Measurements from ENCODE around the gene ZNF280D. TPM values are rescaled to one million over a fixed set of nuclear protein-coding genes. Genes with fewer than 3 reads are reported as not detected.

Gene ZNF280D
- total and polyA plus RNA-seq, 7 donors, result 5.8 to 75.3 (median 53.6) TPM

- no peak overlapping the region for H3K4me3 ChIP-seq
- no peaks in the 10 kb centered on the region for H3K4me1 ChIP-seq
- DNase-seq, result no peak
- TF ChIP-seq POLR2AphosphoS5 (IDR thresholded peaks at IDR 0.05), result peak in 1 of 4 donors; percentile 13
- TF ChIP-seq, protein P1, sequence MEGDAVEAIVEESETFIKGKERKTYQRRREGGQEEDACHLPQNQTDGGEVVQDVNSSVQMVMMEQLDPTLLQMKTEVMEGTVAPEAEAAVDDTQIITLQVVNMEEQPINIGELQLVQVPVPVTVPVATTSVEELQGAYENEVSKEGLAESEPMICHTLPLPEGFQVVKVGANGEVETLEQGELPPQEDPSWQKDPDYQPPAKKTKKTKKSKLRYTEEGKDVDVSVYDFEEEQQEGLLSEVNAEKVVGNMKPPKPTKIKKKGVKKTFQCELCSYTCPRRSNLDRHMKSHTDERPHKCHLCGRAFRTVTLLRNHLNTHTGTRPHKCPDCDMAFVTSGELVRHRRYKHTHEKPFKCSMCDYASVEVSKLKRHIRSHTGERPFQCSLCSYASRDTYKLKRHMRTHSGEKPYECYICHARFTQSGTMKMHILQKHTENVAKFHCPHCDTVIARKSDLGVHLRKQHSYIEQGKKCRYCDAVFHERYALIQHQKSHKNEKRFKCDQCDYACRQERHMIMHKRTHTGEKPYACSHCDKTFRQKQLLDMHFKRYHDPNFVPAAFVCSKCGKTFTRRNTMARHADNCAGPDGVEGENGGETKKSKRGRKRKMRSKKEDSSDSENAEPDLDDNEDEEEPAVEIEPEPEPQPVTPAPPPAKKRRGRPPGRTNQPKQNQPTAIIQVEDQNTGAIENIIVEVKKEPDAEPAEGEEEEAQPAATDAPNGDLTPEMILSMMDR (IDR thresholded peaks at IDR 0.05), result no peak
- H3K9me3 ChIP-seq, result no peaks in the 10 kb centered on the region
- H3K27me3 ChIP-seq, result no peaks in the 10 kb centered on the region
- peak overlapping the region in 1 of 4 donors; percentile 2 for H3K27ac ChIP-seq
- no peaks in the 10 kb centered on the region for H3K36me3 ChIP-seq
- intact Hi-C loops (cut with DNase I), result no loop called here
- WGBS, 2 donors, result 85 to 88% methylated on average over 1 of the region's 1 CpG
Measured at GRCh38 chr15:56749982-56750381, 16.7 kb upstream of the ZNF280D start.

DNA sequence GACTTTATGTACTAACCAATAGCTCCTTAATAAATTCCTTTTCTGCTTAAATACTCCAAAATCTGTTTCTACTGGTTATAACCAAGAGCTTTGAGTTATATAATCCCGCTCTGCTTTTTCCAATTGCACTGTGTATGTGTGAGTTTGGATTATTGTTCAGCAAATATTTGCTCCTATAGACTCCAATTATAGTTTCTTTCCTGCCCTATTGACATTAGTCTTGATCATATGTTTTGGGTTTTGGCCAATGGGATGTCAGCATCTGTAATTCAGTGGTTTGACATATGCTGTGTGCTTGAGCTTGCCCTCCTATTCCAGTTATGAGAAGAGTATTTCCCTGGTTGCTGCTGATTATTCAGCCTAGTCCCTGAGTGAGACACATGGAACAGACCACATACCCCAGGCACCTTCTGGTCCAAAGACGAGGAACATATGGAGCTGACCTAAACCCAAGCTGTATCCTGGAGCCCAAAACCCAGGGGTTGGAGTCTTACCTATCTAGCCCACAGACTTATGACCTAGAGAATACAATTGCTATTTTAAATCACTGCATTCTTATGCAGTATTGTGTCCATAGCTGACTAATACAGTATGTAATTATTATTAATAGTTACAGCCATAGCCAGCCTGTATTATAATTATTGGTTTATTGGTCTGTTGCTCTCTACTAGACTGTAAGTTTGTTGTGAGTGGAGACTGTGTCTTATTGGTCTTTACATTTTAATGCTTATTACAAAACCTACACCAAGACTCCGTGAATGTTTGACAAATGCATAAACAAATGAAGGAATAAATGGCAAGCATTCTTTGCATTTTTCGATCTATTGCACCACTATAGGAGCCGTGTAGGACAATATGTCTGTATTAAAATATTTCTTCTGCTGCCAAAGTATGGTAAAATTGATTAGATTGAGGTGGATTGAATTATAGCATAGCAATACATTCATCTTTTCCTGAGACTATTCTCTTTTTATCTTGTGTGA, 11.7 kb upstream of the ZNF280D start:
- no peaks in the 10 kb centered on the region for H3K27me3 ChIP-seq
- H3K36me3 ChIP-seq, result no peaks in the 10 kb centered on the region
- no peak overlapping the region for H3K4me3 ChIP-seq
- TF ChIP-seq EP300 (IDR thresholded peaks at IDR 0.05), result no peak
- TF ChIP-seq POLR2AphosphoS5 (IDR thresholded peaks at IDR 0.05), result no peak
- TF ChIP-seq, protein P1 (IDR thresholded peaks at IDR 0.05), result no peak
- TF ChIP-seq POLR2A (IDR thresholded peaks at IDR 0.05), result no peak
- no peaks in the 10 kb centered on the region for H3K4me1 ChIP-seq
- WGBS, 2 donors, result 81 to 83% methylated on average over 5 of the region's 5 CpGs
- no peaks in the 10 kb centered on the region for H3K9me3 ChIP-seq
- no peak for DNase-seq
- H3K27ac ChIP-seq, result no peak overlapping the region
- intact Hi-C loops (cut with DNase I), result no loop called here

DNA sequence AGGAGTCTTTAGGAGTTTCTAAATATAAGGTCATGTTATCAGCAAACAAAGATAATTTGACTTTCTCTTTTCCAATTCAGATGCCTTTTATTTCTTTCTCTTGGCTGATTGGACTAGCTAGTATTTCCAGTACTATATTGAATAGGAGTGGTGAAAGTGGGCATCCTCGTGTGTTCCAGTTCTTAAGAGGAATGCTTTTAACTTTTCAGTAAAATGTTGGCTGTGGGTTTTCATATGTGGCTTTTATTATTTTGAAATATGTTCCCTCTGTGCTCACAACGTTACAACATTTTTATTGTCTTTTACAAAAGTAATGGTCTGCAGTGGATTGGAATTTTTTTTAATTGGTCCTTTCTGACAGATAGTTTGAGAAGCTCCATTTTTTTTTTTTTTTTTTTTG, 8.2 kb upstream of the ZNF280D start:
- 74 to 78% methylated on average over 2 of the region's 2 CpGs for WGBS, 2 donors
- Histone ChIP-seq H3K36me3 (no peaks in the 10 kb centered on the region), H3K27ac (no peak overlapping the region)

DNA sequence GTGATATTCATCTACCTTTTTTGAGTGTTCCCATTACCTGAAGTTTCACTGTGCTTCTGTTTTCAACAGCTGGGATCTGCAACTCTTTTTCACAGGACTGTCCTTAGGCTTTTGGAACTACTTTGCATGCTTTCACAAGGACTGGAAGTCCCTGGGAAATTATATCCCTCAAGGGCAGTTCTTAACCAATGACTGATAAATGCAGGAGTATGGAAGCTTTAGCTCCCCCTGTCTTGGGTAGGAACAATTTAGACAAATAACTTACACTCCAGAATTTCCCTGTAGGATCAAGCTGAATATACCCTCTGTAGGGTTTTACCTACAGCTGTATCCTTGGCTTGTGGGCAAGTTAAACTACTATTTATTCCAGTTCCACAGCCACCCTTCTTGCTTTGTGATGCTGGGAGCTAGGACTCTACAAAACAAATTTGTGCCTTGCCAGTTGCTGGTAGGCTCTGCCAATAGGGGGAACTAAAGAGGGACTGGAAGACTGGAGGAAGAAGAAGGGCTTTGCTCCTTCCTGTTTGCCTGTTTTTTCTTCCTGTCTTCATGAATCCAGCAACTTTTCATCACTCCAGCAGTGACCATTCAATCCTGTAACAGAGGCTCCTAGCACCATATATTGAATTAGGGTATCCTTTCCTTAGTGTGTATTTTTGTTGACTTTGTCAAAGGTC, 6.8 kb upstream of the ZNF280D start:
- Histone ChIP-seq H3K4me1 (peaks cover 0 to 26% (median 19%) of the 10 kb centered on the region in 4 donors), H3K9me3 (no peaks in the 10 kb centered on the region), H3K27me3 (no peaks in the 10 kb centered on the region), H3K4me3 (no peak overlapping the region), H3K27ac (no peak overlapping the region), H3K36me3 (no peaks in the 10 kb centered on the region)
- DNase-seq, result no peak
- intact Hi-C loops (cut with DNase I), result no loop called here
- TF ChIP-seq EP300 (IDR thresholded peaks at IDR 0.05) (no peak), POLR2AphosphoS5 (IDR thresholded peaks at IDR 0.05) (no peak), POLR2A (IDR thresholded peaks at IDR 0.05) (no peak)
- TF ChIP-seq, protein P1 (IDR thresholded peaks at IDR 0.05), result no peak

More for the DNA sequence above, 8.2 kb upstream of the ZNF280D start:
- no peak for DNase-seq
- Histone ChIP-seq H3K9me3 (no peaks in the 10 kb centered on the region), H3K27me3 (no peaks in the 10 kb centered on the region), H3K4me1 (peaks cover 0 to 17% (median 15%) of the 10 kb centered on the region in 4 donors), H3K4me3 (no peak overlapping the region)
- intact Hi-C loops (cut with DNase I), result no loop called here
- no peak for TF ChIP-seq POLR2AphosphoS5 (IDR thresholded peaks at IDR 0.05)
- TF ChIP-seq EP300 (IDR thresholded peaks at IDR 0.05), result no peak
- no peak for TF ChIP-seq POLR2A (IDR thresholded peaks at IDR 0.05)
- TF ChIP-seq, protein P1 (IDR thresholded peaks at IDR 0.05), result no peak
